HG03457 (cell line): ENCODE results near the gene RPL11.
A peak's percentile ranks its signal among the peaks of the same experiment; 100 is the strongest.
"Not testable (repeated sequence)": the region's sequence is repeated elsewhere in the genome, so short reads cannot be mapped to it uniquely, and the experiment has no call there.

Source experiments
- ATAC-seq: cut with Tn5 transposase; IDR thresholded peaks from one replicate; pipeline ENCODE4 v1.9.1; 2021; ENCODE audit warnings: moderate number of reproducible peaks; ENCODE audit not compliant: unreplicated experiment

RPL11 gene

GRCh38 chr1:23684415-23684814 is 7.2 kb upstream of the RPL11 start:
- ATAC-seq: no peak

GRCh38 chr1:23685197-23685596 is 6.4 kb upstream of the RPL11 start:
- not testable (repeated sequence) for ATAC-seq

GRCh38 chr1:23687680-23688079 is 3.9 kb upstream of the RPL11 start:
- not testable (repeated sequence) for ATAC-seq

- ATAC-seq: not testable (repeated sequence)
These were observed 3.3 kb upstream of the RPL11 start for GRCh38 chr1:23688281-23688680.

- no peak for ATAC-seq
These were observed 784 bp downstream of the RPL11 start for GRCh38 chr1:23692308-23692871.

GRCh38 chr1:23693599-23693998 is 2.0 kb downstream of the RPL11 start:
- no peak for ATAC-seq

GRCh38 chr1:23694371-23694770 is 2.8 kb downstream of the RPL11 start:
- ATAC-seq: no peak

- no peak for ATAC-seq
These were observed 4.1 kb downstream of the RPL11 start for GRCh38 chr1:23695667-23696066.

- ATAC-seq: no peak
These were observed 4.9 kb downstream of the RPL11 start for GRCh38 chr1:23696335-23696989.

GRCh38 chr1:23698466-23698865 is 6.9 kb downstream of the RPL11 start:
- ATAC-seq: no peak

GRCh38 chr1:23699280-23700179 is 7.9 kb downstream of the RPL11 start:
- ATAC-seq: no peak

GRCh38 chr1:23701310-23701709 is 9.7 kb downstream of the RPL11 start:
- ATAC-seq: no peak

- ATAC-seq: no peak
These were observed 10.4 kb downstream of the RPL11 start for GRCh38 chr1:23701996-23702395.

GRCh38 chr1:23704834-23705495 is 13.4 kb downstream of the RPL11 start:
- ATAC-seq: no peak

GRCh38 chr1:23709229-23709628 is 17.6 kb downstream of the RPL11 start:
- ATAC-seq: no peak

- ATAC-seq: no peak
These were observed 26.9 kb downstream of the RPL11 start for GRCh38 chr1:23718482-23718881.

GRCh38 chr1:23719162-23719820 is 27.7 kb downstream of the RPL11 start:
- ATAC-seq: no peak

GRCh38 chr1:23720256-23720995 is 28.8 kb downstream of the RPL11 start:
- peak; percentile 52 for ATAC-seq

GRCh38 chr1:23722652-23723051 is 31.0 kb downstream of the RPL11 start:
- no peak for ATAC-seq

GRCh38 chr1:23726686-23727085 is 35.1 kb downstream of the RPL11 start:
- no peak for ATAC-seq
